A549 (cell line): ENCODE results near the gene ADH4.

Experiments used
- ESRRA ChIP-seq: fragments of 150-350 bp; IDR thresholded peaks from 2 replicates; pipeline ENCODE4 v1.6.1; 2014; ENCODE audit warnings: mild to moderate bottlenecking, low read length, borderline replicate concordance
- JUNB ChIP-seq: fragments of >200 bp; sonication (Bioruptor Twin); formaldehyde crosslinking; IDR thresholded peaks from 2 replicates; pipeline ENCODE4 v1.6.1; 2016
- MAX ChIP-seq: IDR thresholded peaks from 2 replicates; pipeline ENCODE4 v1.6.1; 2012
- NPAS2 ChIP-seq: fragments of 250-450 bp; sonication (Bioruptor Pico); IDR thresholded peaks from 2 replicates; pipeline ENCODE4 v1.8.0; 2022; ENCODE audit warnings: mild to moderate bottlenecking, moderate library complexity, borderline replicate concordance
- NR3C1 ChIP-seq: fragments of >200 bp; sonication (Bioruptor Twin); formaldehyde crosslinking; IDR thresholded peaks from 3 replicates; pipeline ENCODE4 v1.6.1; 2017
- PBX3 ChIP-seq: IDR thresholded peaks from 2 replicates; pipeline ENCODE4 v1.6.1; 2012
- POLR2A ChIP-seq: IDR thresholded peaks from 2 replicates; pipeline ENCODE4 v1.6.1; 2012; ENCODE audit warnings: mild to moderate bottlenecking, low read length
- REST ChIP-seq: fragments of 200-600 bp; sonication (generic); IDR thresholded peaks from 2 replicates; pipeline ENCODE4 v1.6.1; 2016; ENCODE audit warnings: antibody characterized with exemption, mild to moderate bottlenecking, moderate library complexity
- SMC3 ChIP-seq: fragments of >200 bp; sonication (Bioruptor Twin); formaldehyde crosslinking; IDR thresholded peaks from 3 replicates; pipeline ENCODE4 v1.6.1; 2018; ENCODE audit warnings: inconsistent platforms
- ZFP36 ChIP-seq: fragments of 450-650 bp; IDR thresholded peaks from 2 replicates; pipeline ENCODE4 v1.6.1; 2014; ENCODE audit warnings: borderline replicate concordance; ENCODE audit not compliant: partially characterized antibody
- ZNF302 ChIP-seq: fragments of 250-450 bp; sonication (Bioruptor Pico); IDR thresholded peaks from 2 replicates; pipeline ENCODE4 v1.9.0; 2021; ENCODE audit warnings: inconsistent platforms, mild to moderate bottlenecking, moderate library complexity
- TF ChIP-seq, protein P1 (sequence below): fragments of >200 bp; sonication (Bioruptor Twin); formaldehyde crosslinking; IDR thresholded peaks from 3 replicates; pipeline ENCODE4 v1.5.1; 2016

DNA sequence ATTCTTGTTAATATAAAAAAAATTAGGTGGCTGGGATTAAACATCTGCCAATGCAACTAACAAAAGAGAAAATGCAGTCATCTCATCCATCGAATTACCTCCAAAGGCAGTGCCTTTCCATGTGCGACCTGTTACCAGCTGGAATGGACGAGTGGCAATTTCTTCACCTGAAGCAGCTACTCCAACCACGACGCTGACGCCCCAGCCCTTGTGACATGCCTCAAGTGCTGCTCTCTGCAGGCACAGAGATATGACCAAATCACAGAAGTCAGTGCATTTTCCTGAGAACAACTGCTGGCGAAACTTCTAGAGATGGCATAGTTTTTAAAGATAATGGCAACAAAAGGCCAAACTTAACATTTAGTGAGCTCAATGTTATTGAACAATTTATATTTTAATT lies 69.3 kb downstream of the ADH4 start:
- no peak for TF ChIP-seq PBX3
- TF ChIP-seq POLR2A = no peak
- TF ChIP-seq SMC3 = no peak
- no peak for TF ChIP-seq JUNB
- TF ChIP-seq ZFP36 = no peak
- TF ChIP-seq, protein P1, sequence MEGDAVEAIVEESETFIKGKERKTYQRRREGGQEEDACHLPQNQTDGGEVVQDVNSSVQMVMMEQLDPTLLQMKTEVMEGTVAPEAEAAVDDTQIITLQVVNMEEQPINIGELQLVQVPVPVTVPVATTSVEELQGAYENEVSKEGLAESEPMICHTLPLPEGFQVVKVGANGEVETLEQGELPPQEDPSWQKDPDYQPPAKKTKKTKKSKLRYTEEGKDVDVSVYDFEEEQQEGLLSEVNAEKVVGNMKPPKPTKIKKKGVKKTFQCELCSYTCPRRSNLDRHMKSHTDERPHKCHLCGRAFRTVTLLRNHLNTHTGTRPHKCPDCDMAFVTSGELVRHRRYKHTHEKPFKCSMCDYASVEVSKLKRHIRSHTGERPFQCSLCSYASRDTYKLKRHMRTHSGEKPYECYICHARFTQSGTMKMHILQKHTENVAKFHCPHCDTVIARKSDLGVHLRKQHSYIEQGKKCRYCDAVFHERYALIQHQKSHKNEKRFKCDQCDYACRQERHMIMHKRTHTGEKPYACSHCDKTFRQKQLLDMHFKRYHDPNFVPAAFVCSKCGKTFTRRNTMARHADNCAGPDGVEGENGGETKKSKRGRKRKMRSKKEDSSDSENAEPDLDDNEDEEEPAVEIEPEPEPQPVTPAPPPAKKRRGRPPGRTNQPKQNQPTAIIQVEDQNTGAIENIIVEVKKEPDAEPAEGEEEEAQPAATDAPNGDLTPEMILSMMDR = no peak
- TF ChIP-seq ZNF302 (CRISPR knock-in tag) = no peak
- no peak for TF ChIP-seq MAX
- TF ChIP-seq NPAS2 (CRISPR knock-in tag) = no peak
- TF ChIP-seq NR3C1 = no peak
- no peak for TF ChIP-seq ESRRA
- TF ChIP-seq REST = no peak
